Common myeloid progenitor, CD34-positive (primary cell): ENCODE measurements around the gene MRTFA.

ENCODE experiments used
- CTCF ChIA-PET: fragments of 350-600 bp; sonication (Branson Sonifier 250); formaldehyde crosslinking; loops from one replicate; lab custom pipeline; 2021; ENCODE audit warnings: antibody characterized with exemption; lab: Charles Lee
- POLR2A ChIA-PET: fragments of 350-600 bp; sonication (Branson Sonifier 250); formaldehyde crosslinking; loops from one replicate; lab custom pipeline; 2021; ENCODE audit warnings: antibody characterized with exemption; lab: Charles Lee
- DNase-seq, 3 donors: peaks; one replicate each; pipeline versions ENCODE4 v3.0.0 to v3.0.0-alpha.2; 2013
- H3K27ac ChIP-seq, 2 experiments: 1 replicate in 1 of 2; 2 replicates in 1 of 2; pipeline ENCODE4 v1.7.0; 2013; ENCODE audit warnings: inconsistent platforms in 2 of 2, low read length in 2 of 2, mild to moderate bottlenecking in 2 of 2, low read depth in 1 of 2, moderate library complexity in 1 of 2; ENCODE audit not compliant: severe bottlenecking in 2 of 2, insufficient read depth in 1 of 2, poor library complexity in 1 of 2
- H3K27me3 ChIP-seq, 5 experiments: replicated peaks in 2 of 5; 1 replicate in 3 of 5; 2 replicates in 2 of 5; pipeline versions ENCODE4 v1.6.1 to v1.7.0; 2013; ENCODE audit warnings: low read length in 4 of 5, mild to moderate bottlenecking in 2 of 5, moderate library complexity in 2 of 5, inconsistent platforms in 1 of 5; ENCODE audit not compliant: insufficient read depth in 5 of 5, control insufficient read depth in 4 of 5
- H3K36me3 ChIP-seq, 4 experiments: 1 replicate in 2 of 4; 2 replicates in 2 of 4; pipeline versions ENCODE4 v1.6.1 to v1.7.0; 2013; ENCODE audit warnings: low read length in 3 of 4, control low read depth in 1 of 4, mild to moderate bottlenecking in 1 of 4; ENCODE audit not compliant: control insufficient read depth in 4 of 4, insufficient read depth in 4 of 4
- H3K4me1 ChIP-seq, 4 experiments: 1 replicate in 3 of 4; 2 replicates in 1 of 4; pipeline versions ENCODE4 v1.6.1 to v1.7.1; 2013; ENCODE audit warnings: low read length in 3 of 4, mild to moderate bottlenecking in 3 of 4, control low read depth in 1 of 4, inconsistent platforms in 1 of 4, moderate library complexity in 1 of 4; ENCODE audit not compliant: control insufficient read depth in 4 of 4, insufficient read depth in 4 of 4; ENCODE audit errors: control extremely low read depth in 1 of 4
- H3K4me3 ChIP-seq, 7 experiments: 1 replicate in 4 of 7; 2 replicates in 3 of 7; pipeline versions ENCODE4 v1.5.1 to v1.7.0; 2013; ENCODE audit warnings: mild to moderate bottlenecking in 7 of 7, low read length in 6 of 7, moderate library complexity in 6 of 7, inconsistent platforms in 2 of 7, low read depth in 2 of 7, control low read depth in 1 of 7; ENCODE audit not compliant: insufficient read depth in 4 of 7, control insufficient read depth in 1 of 7; ENCODE audit errors: extremely low read depth in 1 of 7
- H3K9me3 ChIP-seq, 5 experiments: 1 replicate in 4 of 5; 2 replicates in 1 of 5; pipeline versions ENCODE4 v1.6.1 to v1.7.1; 2013; ENCODE audit warnings: low read length in 4 of 5, mild to moderate bottlenecking in 2 of 5, inconsistent platforms in 1 of 5, low read depth in 1 of 5, moderate library complexity in 1 of 5; ENCODE audit not compliant: control insufficient read depth in 4 of 5, insufficient read depth in 2 of 5; ENCODE audit errors: control extremely low read depth in 1 of 5
- WGBS: methylation state at CpG from one replicate; pipeline ENCODE4 v1.1.5; 2013; ENCODE audit not compliant: insufficient coverage; 5-methylcytosine and 5-hydroxymethylcytosine counted together

The MRTFA gene

DNA sequence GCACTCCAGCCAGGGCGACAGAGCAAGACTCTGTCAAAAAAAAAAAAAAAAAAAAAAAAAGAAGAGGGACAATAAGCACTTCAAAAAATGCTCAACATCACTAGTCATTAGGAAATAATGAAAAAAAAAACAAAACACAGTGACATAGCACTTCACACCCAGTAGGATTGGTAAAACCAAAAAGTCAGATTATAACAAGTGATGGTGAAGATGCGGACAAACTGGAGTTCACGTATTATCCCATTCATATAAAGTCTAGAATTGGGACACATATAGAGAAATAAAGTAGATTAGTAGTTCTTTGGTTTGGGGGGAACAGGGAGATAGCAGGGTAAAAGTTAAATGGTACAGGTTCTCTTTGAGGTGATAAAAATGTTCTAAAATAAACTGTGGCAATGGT, 64.6 kb downstream of the MRTFA start:
- peaks cover 0 to 15% (median 5%) of the 10 kb centered on the region in 5 experiments for H3K9me3 ChIP-seq
- H3K4me1 ChIP-seq = no peaks in the 10 kb centered on the region
- H3K27ac ChIP-seq = no peak overlapping the region
- no peak overlapping the region for H3K4me3 ChIP-seq
- POLR2A ChIA-PET = no interaction called here
- DNase-seq = no peak
- H3K36me3 ChIP-seq = peaks cover 0 to 3% (median 0%) of the 10 kb centered on the region in 4 experiments
- CTCF ChIA-PET = interaction anchor here (0.7 to 1.0 kb wide), 2 partner anchors 11 to 28 kb away, joined by 3 read pairs; no protein-coding TSS in a partner anchor
- WGBS = no CpG with 5 or more reads among the region's 3 CpGs
- no peaks in the 10 kb centered on the region for H3K27me3 ChIP-seq

- Histone ChIP-seq H3K27ac (no peak overlapping the region), H3K9me3 (peaks cover 0 to 15% (median 5%) of the 10 kb centered on the region in 5 experiments), H3K4me1 (no peaks in the 10 kb centered on the region), H3K36me3 (peaks cover 0 to 3% (median 0%) of the 10 kb centered on the region in 4 experiments), H3K27me3 (no peaks in the 10 kb centered on the region), H3K4me3 (no peak overlapping the region)
- CTCF ChIA-PET = interaction anchor here (1.0 kb wide), 1 partner anchor 15 kb away, joined by 3 read pairs; no protein-coding TSS in a partner anchor
- no CpG with 5 or more reads among the region's 1 CpG for WGBS
- POLR2A ChIA-PET = no interaction called here
- no peak for DNase-seq
Measured at GRCh38 chr22:40567626-40568328, 68.7 kb downstream of the MRTFA start.

DNA sequence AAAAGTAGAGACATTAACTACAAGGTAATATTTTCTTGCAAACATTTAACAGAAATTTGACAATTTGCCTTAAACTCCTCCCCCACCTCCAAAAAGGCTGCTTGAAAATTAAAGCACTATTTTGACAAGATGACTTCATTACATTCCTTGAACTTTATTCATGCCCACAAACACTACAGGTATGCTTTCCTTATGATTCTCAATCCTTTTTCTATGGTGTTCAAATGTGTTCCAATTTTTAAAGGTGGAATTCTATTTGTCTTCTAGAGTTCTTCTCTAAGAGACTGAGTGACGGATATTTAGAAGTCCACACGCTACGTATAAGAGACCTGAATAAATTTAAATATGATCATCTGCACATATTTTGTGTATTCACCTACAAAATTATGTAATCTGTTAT, 69.4 kb downstream of the MRTFA start:
- Histone ChIP-seq H3K36me3 (no peaks in the 10 kb centered on the region), H3K27me3 (no peaks in the 10 kb centered on the region), H3K27ac (no peak overlapping the region), H3K9me3 (peaks cover 0 to 9% (median 3%) of the 10 kb centered on the region in 5 experiments), H3K4me1 (no peaks in the 10 kb centered on the region), H3K4me3 (no peak overlapping the region)
- CTCF ChIA-PET = no interaction called here
- WGBS = no CpG with 5 or more reads among the region's 3 CpGs
- POLR2A ChIA-PET = no interaction called here
- no peak for DNase-seq

- 100% methylated on average over 2 of the region's 2 CpGs for WGBS
- H3K27me3 ChIP-seq = no peaks in the 10 kb centered on the region
- peaks cover 0 to 8% (median 1%) of the 10 kb centered on the region in 4 experiments for H3K4me1 ChIP-seq
- H3K27ac ChIP-seq = no peak overlapping the region
- ChIA-PET CTCF (interaction anchor here (0.9 to 1.3 kb wide), 2 partner anchors 14 to 39 kb away, joined by 3 read pairs; no protein-coding TSS in a partner anchor), POLR2A (no interaction called here)
- no peaks in the 10 kb centered on the region for H3K9me3 ChIP-seq
- H3K36me3 ChIP-seq = no peaks in the 10 kb centered on the region
- no peak for DNase-seq
- H3K4me3 ChIP-seq = no peak overlapping the region
Measured at GRCh38 chr22:40560994-40561515, 75.5 kb downstream of the MRTFA start.

- Histone ChIP-seq H3K27ac (no peak overlapping the region), H3K9me3 (no peaks in the 10 kb centered on the region), H3K4me1 (peaks cover 0 to 8% (median 1%) of the 10 kb centered on the region in 4 experiments), H3K4me3 (no peak overlapping the region), H3K27me3 (no peaks in the 10 kb centered on the region), H3K36me3 (no peaks in the 10 kb centered on the region)
- ChIA-PET CTCF (interaction anchor here (1.3 kb wide), 1 partner anchor 14 kb away, joined by 3 read pairs; no protein-coding TSS in a partner anchor), POLR2A (no interaction called here)
- whole genome bisulfite sequencing = 100% methylated on average over 1 of the region's 3 CpGs
- no peak for DNase-seq
Measured at GRCh38 chr22:40560551-40560950, 76.0 kb downstream of the MRTFA start.

DNA sequence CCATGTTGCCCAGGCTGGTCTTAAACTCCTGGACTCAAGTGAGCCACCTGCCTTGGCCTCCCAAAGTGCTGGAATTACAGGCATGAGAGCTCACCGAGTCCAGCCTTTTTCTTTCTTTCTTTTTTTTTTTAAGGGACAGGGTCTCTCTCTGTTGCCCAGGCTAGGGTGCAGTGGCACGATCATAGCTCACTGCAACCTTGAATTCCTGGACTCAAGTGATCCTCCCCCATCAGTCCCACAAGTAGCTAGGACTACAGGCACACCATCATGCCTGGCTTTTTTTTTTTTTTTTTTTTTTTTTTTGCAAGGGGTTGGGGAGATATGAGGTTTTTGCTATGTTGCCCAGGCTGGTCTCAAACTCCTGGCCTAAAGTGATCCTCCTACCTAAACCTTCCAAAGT, 78.5 kb downstream of the MRTFA start:
- ChIA-PET CTCF (no interaction called here), POLR2A (interaction anchor here (0.7 kb wide), 1 partner anchor 157 kb away, joined by 3 read pairs; no protein-coding TSS in a partner anchor)
- no peak overlapping the region for H3K27ac ChIP-seq
- no peaks in the 10 kb centered on the region for H3K27me3 ChIP-seq
- no CpG with 5 or more reads among the region's 2 CpGs for WGBS
- H3K4me1 ChIP-seq = peaks cover 0 to 8% (median 1%) of the 10 kb centered on the region in 4 experiments
- DNase-seq = no peak
- peaks cover 0 to 9% (median 2%) of the 10 kb centered on the region in 5 experiments for H3K9me3 ChIP-seq
- no peak overlapping the region for H3K4me3 ChIP-seq
- H3K36me3 ChIP-seq = peaks cover 0 to 8% (median 3%) of the 10 kb centered on the region in 4 experiments

- peaks cover 0 to 14% (median 9%) of the 10 kb centered on the region in 4 experiments for H3K36me3 ChIP-seq
- no peaks in the 10 kb centered on the region for H3K27me3 ChIP-seq
- ChIA-PET CTCF (no interaction called here), POLR2A (no interaction called here)
- H3K4me3 ChIP-seq = no peak overlapping the region
- WGBS = no CpG with 5 or more reads among the region's 1 CpG
- H3K4me1 ChIP-seq = peaks cover 0 to 8% (median 1%) of the 10 kb centered on the region in 4 experiments
- no peak for DNase-seq
- H3K27ac ChIP-seq = no peak overlapping the region
- peaks cover 0 to 18% (median 7%) of the 10 kb centered on the region in 5 experiments for H3K9me3 ChIP-seq
Measured at GRCh38 chr22:40556641-40557040, 79.9 kb downstream of the MRTFA start.
